Measurements from ENCODE around the gene GASK1B. TPM values are rescaled to one million over a fixed set of nuclear protein-coding genes. Genes with fewer than 3 reads are reported as not detected.

GASK1B gene
- total and polyA plus RNA-seq, 2 donors (not counting 3 experiments of a cell fraction or from before 2014, with no cell fraction given) = 160 to 235 TPM

DNA sequence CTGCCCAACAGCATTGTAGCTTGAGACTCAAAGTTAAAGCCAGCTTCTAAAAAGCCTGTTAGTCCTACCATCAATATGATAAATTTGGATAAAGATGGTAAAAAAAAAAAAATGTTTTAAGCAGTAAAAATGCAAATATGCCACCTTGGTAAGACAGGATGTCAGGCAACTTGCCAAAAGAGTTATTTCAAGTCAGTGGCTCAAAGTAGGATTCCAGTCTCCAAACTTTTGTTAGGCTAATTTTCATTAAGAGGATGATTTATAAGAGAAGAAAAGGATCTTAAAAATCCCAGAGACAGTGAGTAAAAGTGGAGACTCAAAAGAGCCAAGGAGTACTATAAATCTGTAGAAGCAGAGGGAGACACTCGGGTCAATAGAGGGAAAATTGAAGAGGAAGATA lies 47.5 kb downstream of the GASK1B start:
- Histone ChIP-seq H3K4me3 (replicated peaks in 1 of 3; ENCODE audit: insufficient read depth in 1 of 3, low read depth in 1 of 3, low read length in 3 of 3) (no peak overlapping the region), H3K27me3 (ENCODE audit: control insufficient read depth in 2 of 2, insufficient read depth in 2 of 2, low read length in 2 of 2) (no peaks in the 10 kb centered on the region), H3K9me1 (replicated peaks; ENCODE audit: control insufficient read depth, extremely low read depth, insufficient read depth, low read length) (no peaks in the 10 kb centered on the region), H3K4me1 (ENCODE audit: control insufficient read depth, extremely low read depth, insufficient read depth, low read length) (no peaks in the 10 kb centered on the region), H3K27ac (ENCODE audit: insufficient read depth, low read depth, low read length) (no peak overlapping the region), H2AFZ (ENCODE audit: low read depth, low read length) (no peak overlapping the region), H3K36me3 (ENCODE audit: control insufficient read depth in 2 of 2, extremely low read depth in 1 of 2, insufficient read depth in 2 of 2, low read length in 2 of 2) (peaks cover 11 to 18% of the 10 kb centered on the region in 2 experiments), H3K79me2 (ENCODE audit: control insufficient read depth, insufficient read depth, low read length) (no peaks in the 10 kb centered on the region), H3K9me3 (replicated peaks; ENCODE audit: control insufficient read depth, insufficient read depth, low read length) (no peaks in the 10 kb centered on the region), H4K20me1 (replicated peaks; ENCODE audit: control insufficient read depth, extremely low read depth, insufficient read depth, low read length) (no peaks in the 10 kb centered on the region), H3K9ac (replicated peaks; ENCODE audit: extremely low read depth, insufficient read depth, low read length) (no peak overlapping the region), H3K4me2 (ENCODE audit: insufficient read depth, low read length) (no peak overlapping the region)
- DNase-seq (ENCODE audit: low read depth, low spot score) (no peak), FAIRE-seq (no peak)
- no peak for TF ChIP-seq GATA2 (IDR thresholded peaks at IDR 0.05; ENCODE audit: insufficient read depth, insufficient read length, low read depth, low read length)
- dilution Hi-C loops (cut with MboI; ENCODE audit: extremely low pct_ligation_motif_present, low sequenced_read_pairs) (no loop called here), intact Hi-C loops (cut with micrococcal nuclease) (no loop called here)
- ChIA-PET POLR2A (no interaction called here), CTCF (interaction anchor here (1.4 kb wide), 1 partner anchor 9 kb away, joined by 4 read pairs; no protein-coding TSS in a partner anchor)
- BruUV-seq (replicated peaks) = no TSS peak

Other genes with a start within 250 kb of the GASK1B start
- 23.0 and 23.9 TPM in 2 replicates for gene TMEM144, start 37.5 kb upstream of the GASK1B start, total RNA-seq
- 10.5 and 10.6 TPM in 2 replicates for gene TMEM144, start 37.5 kb upstream of the GASK1B start, polyA plus RNA-seq